GM19455 (cell line): ENCODE measurements around the gene TPGS2.

Experiments
- ATAC-seq: cut with Tn5 transposase; IDR thresholded peaks from one replicate; pipeline ENCODE4 v1.9.1; 2021; ENCODE audit not compliant: unreplicated experiment

Gene TPGS2

DNA sequence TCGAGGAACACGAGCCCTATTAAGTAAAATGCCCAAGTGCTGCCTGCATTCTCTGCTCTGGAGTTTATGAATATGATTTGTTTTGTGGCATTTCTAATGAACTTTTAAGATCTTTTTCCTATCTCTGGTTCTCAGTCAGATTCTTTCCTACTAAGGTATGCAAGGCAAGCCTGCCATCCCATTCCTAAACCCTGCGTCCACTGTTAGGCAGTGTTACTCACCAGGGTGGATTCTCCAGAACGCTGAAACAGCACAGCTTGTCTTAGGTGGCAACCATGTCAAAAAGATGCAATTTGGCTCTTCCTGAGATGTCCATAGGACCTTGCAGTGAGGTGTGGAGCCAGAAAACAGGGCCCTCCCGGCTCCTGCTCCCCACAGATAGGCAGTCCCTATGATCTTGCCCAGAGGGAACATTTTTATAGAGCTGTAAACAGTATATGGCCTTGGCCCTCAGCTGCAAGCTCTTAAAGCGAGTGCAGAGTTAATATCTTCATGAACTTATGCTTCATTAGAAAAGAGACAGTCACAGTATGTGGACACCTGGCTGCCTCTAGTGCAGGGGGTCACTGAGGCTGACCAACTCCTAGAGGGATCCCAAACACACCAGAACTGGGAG is 84.4 kb downstream of the TPGS2 start:
- ATAC-seq = no peak
